GM18505 (cell line): Measurements from ENCODE around the gene MEIOB.
"Not testable (repeated sequence)": the region's sequence is repeated elsewhere in the genome, so short reads cannot be mapped to it uniquely, and the experiment has no call there.

Experiments used
- ATAC-seq: cut with Tn5 transposase; IDR thresholded peaks from one replicate; pipeline ENCODE4 v1.9.1; 2021; ENCODE audit not compliant: unreplicated experiment
- POLR2A ChIP-seq: IDR thresholded peaks from 4 replicates; pipeline ENCODE4 v1.6.1; 2011; ENCODE audit warnings: borderline replicate concordance; ENCODE audit not compliant: insufficient read depth, insufficient read length; ENCODE audit errors: extremely low read depth

Gene MEIOB

GRCh38 chr16:1812732-1813163 is 59.2 kb downstream of the MEIOB start:
- no peak for ATAC-seq

GRCh38 chr16:1810536-1810935 is 61.4 kb downstream of the MEIOB start:
- no peak for ATAC-seq

More at GRCh38 chr16:1812732-1813163, 59.2 kb downstream of the MEIOB start:
- TF ChIP-seq POLR2A: no peak

GRCh38 chr16:1810106-1810505 is 61.9 kb downstream of the MEIOB start:
- no peak for ATAC-seq
- TF ChIP-seq POLR2A: no peak

More at GRCh38 chr16:1810536-1810935, 61.4 kb downstream of the MEIOB start:
- TF ChIP-seq POLR2A: no peak

GRCh38 chr16:1809281-1809801 is 62.6 kb downstream of the MEIOB start:
- no peak for ATAC-seq
- TF ChIP-seq POLR2A: no peak

- ATAC-seq: no peak
These were observed 63.3 kb downstream of the MEIOB start for GRCh38 chr16:1808691-1809090.

GRCh38 chr16:1807626-1808025 is 64.3 kb downstream of the MEIOB start:
- no peak for ATAC-seq
- no peak for TF ChIP-seq POLR2A

More at GRCh38 chr16:1808691-1809090, 63.3 kb downstream of the MEIOB start:
- TF ChIP-seq POLR2A: no peak

- ATAC-seq: no peak
- TF ChIP-seq POLR2A: no peak
These were observed 71.3 kb downstream of the MEIOB start for GRCh38 chr16:1800701-1801100.

- ATAC-seq: not testable (repeated sequence)
These were observed 72.7 kb downstream of the MEIOB start for GRCh38 chr16:1799263-1799662.

- no peak for ATAC-seq
- no peak for TF ChIP-seq POLR2A
These were observed 76.9 kb downstream of the MEIOB start for GRCh38 chr16:1794908-1795666.

- ATAC-seq: no peak
- TF ChIP-seq POLR2A: no peak
These were observed 77.6 kb downstream of the MEIOB start for GRCh38 chr16:1794221-1794871.

GRCh38 chr16:1793578-1794220 is 78.3 kb downstream of the MEIOB start, which contains the start of gene IGFALS:
IGFALS (minus strand) TSS chr16:1793705; CDS start chr16:1793652, 53 bp downstream.
- ATAC-seq: no peak
- TF ChIP-seq POLR2A: no peak

- no peak for TF ChIP-seq POLR2A
- ATAC-seq: no peak
These were observed 79.0 kb downstream of the MEIOB start for GRCh38 chr16:1792836-1793577.
